GM21529 (cell line): ENCODE measurements around the gene ALAD.
A peak's percentile ranks its signal among the peaks of the same experiment; 100 is the strongest.

Source experiments
- ATAC-seq: cut with Tn5 transposase; IDR thresholded peaks from one replicate; pipeline ENCODE4 v1.9.1; 2021; ENCODE audit not compliant: unreplicated experiment

The ALAD gene

GRCh38 chr9:113350107-113350661 is 50.9 kb downstream of the ALAD start:
- peak; percentile 22 for ATAC-seq

- ATAC-seq: peak; percentile 36
Measured at GRCh38 chr9:113349445-113350094, 51.5 kb downstream of the ALAD start, which contains the start of gene BSPRY. Gene BSPRY (plus strand): TSS chr9:113349541. CDS start chr9:113349580, 39 bp downstream.

GRCh38 chr9:113349066-113349444 is 52.0 kb downstream of the ALAD start:
- ATAC-seq: no peak

GRCh38 chr9:113348437-113348836 is 52.6 kb downstream of the ALAD start:
- ATAC-seq: no peak

- no peak for ATAC-seq
Measured at GRCh38 chr9:113345671-113346070, 55.4 kb downstream of the ALAD start.

GRCh38 chr9:113345190-113345589 is 55.9 kb downstream of the ALAD start:
- no peak for ATAC-seq

- no peak for ATAC-seq
Measured at GRCh38 chr9:113343732-113344231, 57.3 kb downstream of the ALAD start.

- ATAC-seq: no peak
Measured at GRCh38 chr9:113341712-113342410, 59.2 kb downstream of the ALAD start.

GRCh38 chr9:113340011-113340699 is 60.9 kb downstream of the ALAD start, which contains the start of gene WDR31:
Gene WDR31 (minus strand): TSS chr9:113340275. CDS start chr9:113332022, 8,253 bp downstream.
- ATAC-seq: peak; percentile 98

- ATAC-seq: no peak
Measured at GRCh38 chr9:113337714-113338113, 63.4 kb downstream of the ALAD start.
